Esophagus mucosa (tissue), 1 donor: Measurements from ENCODE around the gene NTN1. TPM values are rescaled to one million over a fixed set of nuclear protein-coding genes. Genes with fewer than 3 reads are reported as not detected.

Experiments
- ATAC-seq: fragments of 200-7000 bp; cut with Tn5 transposase; one replicate; pipeline ENCODE4 v1.9.1; 2020
- total RNA-seq: library from RNA; stranded (reverse); gene quantifications from one replicate; pipeline ENCODE4 v1.2.4, GENCODE V29; 2023
- donor health status: DM: yes; HTN: yes; CAD: no.

NTN1 gene
- total RNA-seq, 1 donor from 2014 or later: 9.1 TPM

DNA sequence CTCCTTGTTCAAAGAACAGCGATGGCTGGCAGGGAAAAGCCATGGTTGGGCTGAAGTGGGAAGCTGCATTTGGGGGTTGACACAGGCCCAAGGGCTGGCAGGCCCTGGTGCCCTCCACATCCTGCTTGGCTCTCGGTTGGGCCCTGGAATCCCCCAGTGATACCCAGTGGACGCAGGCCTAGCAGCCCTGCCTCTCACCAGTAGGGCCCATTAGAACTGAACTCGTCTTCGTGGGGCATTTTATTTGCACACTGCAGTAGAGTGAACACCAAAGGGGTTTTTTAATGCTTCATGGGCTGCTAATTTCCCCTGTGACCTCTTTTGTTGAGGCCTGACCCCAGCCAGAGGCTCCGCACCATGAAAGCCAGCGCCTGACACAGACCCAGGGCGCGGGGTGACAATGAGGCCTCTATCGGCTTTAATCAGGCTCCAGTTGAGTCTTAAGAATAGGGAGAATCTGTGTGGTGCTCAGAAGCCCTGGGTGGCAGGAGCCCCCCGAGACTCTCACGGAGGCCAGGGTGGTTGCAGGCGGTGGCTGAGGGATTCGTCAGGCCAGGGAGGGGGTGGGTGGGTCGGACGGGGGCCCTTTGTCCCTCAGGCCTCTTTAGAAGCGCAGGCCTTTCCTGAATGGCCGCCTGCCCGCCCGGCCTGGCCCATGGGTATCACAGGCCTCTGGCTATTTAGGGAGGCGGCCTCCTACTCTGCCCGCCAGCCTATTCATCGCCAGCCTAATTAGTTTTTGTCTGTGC, 199.3 kb downstream of the NTN1 start:
- ATAC-seq: no peak

DNA sequence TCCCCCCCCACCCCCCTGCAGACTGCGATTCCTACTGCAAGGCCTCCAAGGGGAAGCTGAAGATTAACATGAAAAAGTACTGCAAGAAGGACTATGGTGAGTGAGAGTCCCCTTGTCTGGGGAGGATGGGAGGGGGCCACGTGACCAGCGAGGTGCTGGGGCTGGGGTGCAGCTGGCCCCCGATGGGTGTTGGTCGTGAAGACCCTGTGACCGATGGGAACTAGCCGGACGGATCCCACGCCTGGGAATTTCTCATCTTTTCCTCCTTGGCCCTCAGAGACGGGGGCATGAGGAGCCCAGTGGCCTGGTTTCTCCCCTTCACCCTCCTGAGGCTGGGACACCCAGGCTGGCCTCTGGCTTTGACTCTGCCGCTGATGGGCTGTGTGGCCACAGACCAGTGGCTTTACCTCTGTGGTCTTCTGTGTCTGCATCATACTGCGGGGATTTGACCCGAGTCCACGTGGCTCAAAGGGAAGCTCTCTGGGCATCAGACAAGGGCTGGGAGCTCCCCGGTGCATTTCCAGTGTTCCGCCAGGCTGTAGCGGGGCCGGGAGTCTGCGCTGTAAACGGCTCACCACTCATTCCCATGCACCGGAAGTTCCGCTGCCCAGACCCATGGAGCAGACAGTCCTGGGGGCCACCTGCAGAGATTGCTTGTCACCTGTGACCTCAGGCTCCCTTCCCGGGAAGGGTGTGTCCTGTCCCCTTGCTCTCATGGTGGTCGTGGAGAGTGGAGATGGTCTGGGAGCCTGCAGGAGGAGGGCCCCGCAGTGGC, 200.0 kb downstream of the NTN1 start:
- ATAC-seq: no peak

DNA sequence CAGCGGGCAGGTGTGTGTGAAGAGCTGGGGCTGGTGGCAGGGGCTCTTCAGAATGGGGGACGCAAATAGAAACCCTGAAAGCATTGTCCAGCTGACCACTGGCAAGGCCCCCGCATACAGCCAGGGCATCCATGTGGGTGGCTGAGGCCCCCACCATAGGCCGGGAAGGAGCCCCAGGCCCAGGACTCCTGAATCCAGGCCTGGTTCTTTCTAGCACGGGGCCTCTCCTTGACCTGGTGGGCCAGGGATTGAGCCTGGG, 200.5 kb downstream of the NTN1 start:
- ATAC-seq: no peak

DNA sequence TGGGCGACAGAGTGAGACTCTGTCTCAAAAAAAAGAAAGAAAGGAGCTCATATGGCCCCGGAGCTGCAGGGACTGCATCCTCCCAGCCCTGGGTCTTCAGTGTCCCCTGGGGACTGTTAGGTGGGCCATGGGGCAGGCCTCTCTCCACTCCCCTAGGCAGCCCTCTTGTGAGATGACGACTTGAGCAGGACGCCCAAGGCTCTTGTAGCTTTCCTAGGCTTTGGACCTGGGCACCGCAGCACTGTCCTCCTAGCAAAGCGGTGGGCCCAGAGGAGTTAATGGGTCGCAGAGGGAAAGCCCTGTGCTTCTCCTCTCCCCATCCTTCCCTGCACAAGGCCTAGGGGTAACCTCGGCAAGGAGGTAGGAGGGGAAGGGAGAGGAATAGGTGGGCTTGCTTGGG, 202.2 kb downstream of the NTN1 start:
- ATAC-seq: no peak

DNA sequence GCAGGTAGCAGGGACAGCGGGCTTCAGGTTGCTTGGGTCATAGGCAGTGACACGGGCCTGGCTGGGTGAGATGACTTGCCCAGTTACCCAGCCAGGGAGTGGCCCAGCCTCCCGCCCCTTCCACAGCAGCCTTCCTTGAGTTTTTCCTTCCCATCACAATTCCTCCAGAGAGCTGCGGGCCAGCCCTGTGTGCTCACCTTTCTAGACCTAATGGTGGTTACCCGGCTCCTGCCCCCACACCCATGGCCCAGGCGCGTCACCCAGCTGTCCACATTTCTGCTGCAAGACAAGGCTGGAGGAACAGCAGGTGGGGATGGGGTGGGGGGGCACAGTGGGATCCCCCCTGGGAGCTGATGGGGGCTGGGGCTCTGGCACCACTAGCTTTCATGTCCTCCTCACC, 203.2 kb downstream of the NTN1 start:
- no peak for ATAC-seq

- ATAC-seq: peak; percentile 43
These were observed 204.2 kb downstream of the NTN1 start for GRCh38 chr17:9225305-9226101.

- no peak for ATAC-seq
These were observed 205.0 kb downstream of the NTN1 start for GRCh38 chr17:9226130-9226793.

GRCh38 chr17:9226794-9227135, 205.5 kb downstream of the NTN1 start:
- ATAC-seq: peak; percentile 43

DNA sequence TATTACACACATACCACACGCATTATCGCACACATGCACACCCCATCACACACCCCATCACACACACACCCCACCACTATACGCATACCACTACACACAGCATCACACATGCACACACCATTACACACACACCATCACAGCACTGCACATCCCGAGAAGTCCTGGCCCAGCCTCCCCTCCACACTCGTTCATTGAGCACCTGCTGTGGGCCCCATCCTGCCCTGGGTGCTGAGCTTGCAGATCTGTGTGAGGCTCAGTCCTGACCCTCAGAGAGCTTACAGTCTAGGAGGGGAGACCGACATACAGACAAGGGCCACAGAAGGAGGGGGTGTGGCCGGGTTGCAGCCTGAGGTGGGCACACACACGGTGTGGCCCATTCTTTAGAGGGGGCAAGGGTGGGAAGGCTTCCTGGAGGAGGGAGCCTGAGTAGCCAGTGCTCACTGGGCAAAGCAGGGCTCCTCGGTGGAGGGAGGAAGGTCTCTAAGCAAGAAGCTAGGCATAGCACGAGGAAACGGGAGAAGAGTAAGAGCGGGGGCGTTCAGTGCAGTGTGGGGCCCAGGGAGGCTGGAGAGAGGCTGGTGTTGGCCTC, 206.6 kb downstream of the NTN1 start:
- ATAC-seq: no peak

DNA sequence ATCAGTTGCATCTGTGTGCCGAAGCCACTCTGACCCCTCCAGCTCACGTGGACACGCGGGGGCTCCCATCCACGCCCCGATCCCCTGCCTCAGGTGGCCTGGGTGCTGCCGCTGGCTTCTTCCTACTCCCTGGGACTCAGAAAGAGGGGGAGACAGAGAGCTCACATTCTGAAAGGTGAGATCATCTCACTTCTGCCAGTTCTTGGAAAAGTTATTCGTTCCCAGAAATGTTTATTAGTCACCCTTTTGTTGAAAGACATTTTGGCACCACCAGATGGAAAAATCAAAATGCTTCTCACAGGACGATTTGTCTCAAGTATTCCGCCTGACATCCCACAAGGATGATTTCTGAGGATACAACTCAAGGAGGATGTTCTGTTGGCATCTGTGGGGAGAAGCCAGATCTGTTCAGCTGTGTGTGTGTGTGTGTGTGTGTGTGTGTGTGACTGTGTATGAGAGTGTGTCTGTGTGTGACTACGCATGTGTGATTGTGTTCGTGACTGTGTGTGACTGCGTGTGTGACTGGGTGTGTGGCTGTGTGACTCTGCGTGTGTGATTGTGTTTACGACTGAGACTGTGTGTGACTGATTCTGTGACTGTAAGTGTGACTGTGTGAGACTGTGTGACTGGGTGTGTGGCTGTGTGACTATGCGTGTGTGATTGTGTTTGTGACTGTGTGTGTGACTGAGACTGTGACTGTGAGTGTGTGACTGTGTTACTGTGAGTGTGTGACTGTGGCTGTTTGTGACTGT, 207.3 kb downstream of the NTN1 start:
- ATAC-seq: no peak

- no peak for ATAC-seq
These were observed 208.0 kb downstream of the NTN1 start for GRCh38 chr17:9229160-9229825.

- ATAC-seq: no peak
These were observed 208.5 kb downstream of the NTN1 start for GRCh38 chr17:9229826-9230201.

GRCh38 chr17:9230346-9230745, 209.0 kb downstream of the NTN1 start:
- ATAC-seq: no peak

DNA sequence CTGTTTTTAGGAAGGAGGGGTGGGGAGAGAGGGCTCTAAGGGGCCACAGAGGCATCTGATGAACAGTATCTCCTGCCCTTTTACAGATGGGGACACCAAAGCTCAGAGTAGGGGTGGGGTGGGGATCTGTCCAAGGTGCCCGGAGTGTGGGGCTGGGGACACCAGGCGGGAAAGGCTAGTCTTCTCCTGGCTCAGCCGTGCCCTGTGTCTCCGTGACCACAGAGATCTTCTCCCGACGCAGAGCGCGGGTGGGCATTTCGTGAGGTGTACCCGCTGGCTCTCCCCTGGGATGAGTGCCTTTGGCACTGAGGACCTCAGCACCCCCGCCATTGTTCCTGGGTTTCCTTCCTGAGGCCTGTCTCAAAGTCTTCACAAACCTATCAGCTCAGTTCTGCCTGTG, 209.6 kb downstream of the NTN1 start:
- no peak for ATAC-seq

DNA sequence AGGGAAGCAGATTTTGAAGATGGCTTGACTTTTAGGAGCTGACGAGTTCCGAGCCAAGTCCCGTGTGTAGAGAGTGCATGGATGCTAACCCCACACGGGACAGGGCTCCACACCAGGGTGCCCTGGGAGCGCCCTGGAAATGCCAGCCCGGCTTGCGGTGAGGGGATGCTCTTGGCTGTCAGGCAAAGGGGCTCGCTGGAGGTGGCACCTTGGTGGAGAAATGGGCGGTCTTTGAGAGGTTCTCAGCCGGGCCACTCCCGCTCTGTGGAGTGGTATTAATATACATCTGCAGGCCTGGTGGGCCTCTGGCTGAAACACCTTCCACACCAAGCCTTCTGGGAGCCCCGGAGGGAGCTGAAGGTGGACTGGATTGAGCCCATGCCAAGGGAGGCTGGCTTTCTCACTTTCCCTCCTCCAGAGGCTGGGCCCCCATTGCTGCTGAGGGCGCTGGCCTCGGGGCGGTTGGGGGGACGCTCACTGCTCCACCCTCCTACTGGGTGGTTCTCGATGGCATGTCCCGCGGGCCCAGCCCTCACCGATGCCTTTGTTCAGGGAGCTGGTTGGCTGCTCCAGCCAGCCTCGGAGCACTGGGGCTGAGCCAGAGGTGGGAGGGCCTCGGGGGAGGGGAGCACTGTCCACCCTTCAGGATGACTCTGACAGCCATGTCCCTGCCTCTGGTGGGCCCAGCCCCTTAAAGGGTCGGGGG, 210.3 kb downstream of the NTN1 start:
- no peak for ATAC-seq

GRCh38 chr17:9232155-9232475, 210.8 kb downstream of the NTN1 start:
- ATAC-seq: no peak

DNA sequence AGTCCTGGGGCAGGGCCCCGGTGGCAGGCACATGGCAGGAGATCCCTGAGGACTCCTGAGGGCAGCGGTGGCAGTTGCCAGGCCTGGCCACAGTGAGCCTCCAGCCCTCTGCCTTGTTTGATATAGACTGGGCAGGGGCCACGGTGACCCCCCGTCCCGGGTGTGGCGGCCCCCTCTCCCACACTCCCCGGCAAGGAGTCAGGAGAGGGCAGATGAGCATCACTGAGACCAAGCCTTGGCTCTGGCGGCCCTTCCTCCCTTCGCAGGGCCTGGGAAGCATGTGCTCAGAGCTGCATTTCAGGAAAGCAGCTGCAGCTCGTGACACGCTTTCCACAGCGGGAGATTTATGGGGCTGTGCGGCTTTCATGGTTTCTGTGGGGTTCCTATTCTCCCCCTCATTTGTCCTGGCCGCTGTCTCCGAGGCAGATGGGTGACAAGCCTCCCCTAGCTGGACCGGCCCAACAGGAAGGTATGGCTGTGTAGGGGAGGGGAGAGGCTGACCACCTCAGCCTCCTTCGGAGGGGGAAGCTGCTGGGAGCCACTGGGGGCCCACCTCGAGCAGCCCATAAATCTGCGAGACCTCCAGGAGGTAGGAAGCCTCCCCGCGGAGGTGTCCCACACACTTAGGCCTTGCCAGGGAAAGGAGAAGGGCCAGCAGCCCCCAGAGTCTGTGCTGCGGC, 211.4 kb downstream of the NTN1 start:
- no peak for ATAC-seq

- no peak for ATAC-seq
These were observed 211.9 kb downstream of the NTN1 start for GRCh38 chr17:9233271-9233599.

GRCh38 chr17:9233761-9234160, 212.5 kb downstream of the NTN1 start:
- no peak for ATAC-seq

DNA sequence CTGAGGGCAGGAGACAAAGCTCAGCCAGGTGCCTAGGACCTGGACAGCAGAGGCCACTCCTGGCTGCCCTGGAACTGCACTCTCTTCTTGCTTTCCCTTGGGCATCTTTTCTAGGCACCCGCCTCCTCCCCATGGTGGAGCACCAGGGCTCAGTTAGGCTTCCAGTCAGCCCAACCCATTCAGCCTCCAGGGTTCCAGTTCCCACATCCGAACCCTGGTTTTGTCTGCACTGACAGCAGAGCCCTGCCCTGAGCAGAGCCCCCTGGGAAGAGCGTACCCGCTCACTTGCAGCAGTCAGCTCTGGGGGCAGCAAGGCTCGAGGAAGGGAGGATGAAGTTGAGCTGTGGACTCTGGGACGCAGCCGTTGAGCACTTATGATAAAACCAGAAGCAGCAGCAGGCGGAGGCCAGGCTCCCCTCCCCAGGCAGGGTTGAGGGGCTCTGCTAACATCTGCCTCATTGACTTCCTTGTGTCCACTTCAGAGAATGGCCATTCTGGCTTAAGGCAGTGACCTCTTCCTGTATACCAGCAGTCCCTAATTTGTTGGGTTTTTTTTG, 213.2 kb downstream of the NTN1 start:
- no peak for ATAC-seq
